B cell (primary cell): ENCODE measurements around the gene CLN5. TPM values are rescaled to one million over a fixed set of nuclear protein-coding genes. Genes with fewer than 3 reads are reported as not detected.

Source experiments
- ATAC-seq: fragments of 200-7000 bp; cut with Tn5 transposase; one replicate; pipeline ENCODE4 v1.10.0; 2021; ENCODE audit warnings: low read depth, mild to moderate bottlenecking, moderate number of reproducible peaks, moderate library complexity
- CTCF ChIA-PET: fragments of 350-600 bp; sonication (Branson Sonifier 250); formaldehyde crosslinking; loops from one replicate; lab custom pipeline; 2021; ENCODE audit warnings: antibody characterized with exemption, inconsistent platforms; lab: Charles Lee
- POLR2A ChIA-PET: fragments of 350-600 bp; sonication (Branson Sonifier 250); formaldehyde crosslinking; loops from one replicate; lab custom pipeline; 2021; ENCODE audit warnings: antibody characterized with exemption; lab: Charles Lee
- DNase-seq: peaks from one replicate; pipeline ENCODE4 v3.0.0; 2013
- H2AFZ ChIP-seq: 2 replicates; pipeline ENCODE4 v1.6.1; 2012; ENCODE audit warnings: mild to moderate bottlenecking, low read depth, low read length; ENCODE audit not compliant: insufficient read depth, poor library complexity, severe bottlenecking
- H3K27ac ChIP-seq, 2 donors: 1 replicate in 1 of 2; 2 replicates in 1 of 2; pipeline ENCODE4 v1.5.1; 2012 to 2013; ENCODE audit warnings: low read length in 2 of 2, mild to moderate bottlenecking in 2 of 2, moderate library complexity in 1 of 2
- H3K27me3 ChIP-seq, 4 experiments: fragments of 200-600 bp in 1 of 4; sonication (generic) in 1 of 4; replicated peaks in 1 of 4; 1 replicate in 2 of 4; 2 replicates in 2 of 4; pipeline versions ENCODE4 v1.6.1 to v1.7.0; 2013 to 2016; ENCODE audit warnings: low read length in 3 of 4, mild to moderate bottlenecking in 2 of 4, mixed read lengths in 1 of 4, moderate library complexity in 1 of 4; ENCODE audit not compliant: insufficient read depth in 4 of 4, control insufficient read depth in 3 of 4; ENCODE audit errors: control extremely low read depth in 1 of 4
- H3K36me3 ChIP-seq, 2 experiments: replicated peaks in 1 of 2; 1 replicate in 1 of 2; 2 replicates in 1 of 2; pipeline versions ENCODE4 v1.6.1 to v1.7.1; 2013; ENCODE audit warnings: low read length in 1 of 2; ENCODE audit not compliant: insufficient read depth in 2 of 2, control insufficient read depth in 1 of 2; ENCODE audit errors: control extremely low read depth in 1 of 2, extremely low read depth in 1 of 2
- H3K4me1 ChIP-seq, 2 donors: fragments of 200-600 bp in 1 of 2; sonication (generic) in 1 of 2; 1 replicate in 1 of 2; 2 replicates in 1 of 2; pipeline versions ENCODE4 v1.5.1 to v1.6.1; 2013 to 2017; ENCODE audit warnings: low read length in 2 of 2; ENCODE audit not compliant: control insufficient read depth in 2 of 2, insufficient read depth in 2 of 2
- H3K4me2 ChIP-seq: replicated peaks from 2 replicates; pipeline ENCODE3; 2012; ENCODE audit warnings: mild to moderate bottlenecking, low read depth, low read length; ENCODE audit not compliant: poor library complexity, severe bottlenecking
- H3K4me3 ChIP-seq, 5 experiments: fragments of 200-600 bp in 1 of 5; sonication (generic) in 1 of 5; 1 replicate in 3 of 5; 2 replicates in 2 of 5; pipeline versions ENCODE4 v1.5.1 to v1.7.0; 2011 to 2016; ENCODE audit warnings: low read length in 4 of 5, mild to moderate bottlenecking in 4 of 5, low read depth in 2 of 5, control low read depth in 1 of 5, moderate library complexity in 1 of 5; ENCODE audit not compliant: insufficient read depth in 1 of 5; ENCODE audit errors: control extremely low read depth in 1 of 5, extremely low read depth in 1 of 5
- H3K79me2 ChIP-seq: fragments of 200-600 bp; sonication (generic); one replicate; pipeline ENCODE4 v1.6.0; 2016; ENCODE audit warnings: low read length; ENCODE audit not compliant: control insufficient read depth, insufficient read depth
- H3K9ac ChIP-seq: fragments of 200-600 bp; sonication (generic); 2 replicates; pipeline ENCODE4 v1.6.1; 2017; ENCODE audit warnings: mild to moderate bottlenecking, low read length, moderate library complexity
- H3K9me3 ChIP-seq, 3 donors: one replicate each; pipeline versions ENCODE4 v1.6.1 to v1.7.1; 2013; ENCODE audit warnings: low read length in 2 of 3; ENCODE audit not compliant: control insufficient read depth in 2 of 3, insufficient read depth in 1 of 3; ENCODE audit errors: control extremely low read depth in 1 of 3
- H4K20me1 ChIP-seq: 2 replicates; pipeline ENCODE4 v1.6.0; 2012; ENCODE audit warnings: mild to moderate bottlenecking, low read length; ENCODE audit not compliant: insufficient read depth, control insufficient read depth, poor library complexity, severe bottlenecking
- H3K27ac Mint-ChIP-seq: one replicate; pipeline ENCODE4 v1.8.0; 2021; ENCODE audit warnings: mixed read lengths
- H3K27me3 Mint-ChIP-seq: one replicate; pipeline ENCODE4 v1.8.0; 2021; ENCODE audit warnings: mixed read lengths
- H3K4me1 Mint-ChIP-seq: one replicate; pipeline ENCODE4 v1.8.0; 2021; ENCODE audit warnings: mixed read lengths
- H3K4me3 Mint-ChIP-seq: one replicate; pipeline ENCODE4 v1.8.0; 2021; ENCODE audit warnings: mixed read lengths
- H3K9me3 Mint-ChIP-seq: one replicate; pipeline ENCODE4 v1.8.0; 2022; ENCODE audit warnings: mixed read lengths; ENCODE audit not compliant: insufficient read depth
- EZH2 ChIP-seq: IDR thresholded peaks from 2 replicates; pipeline ENCODE4 v1.6.1; 2012; ENCODE audit warnings: borderline replicate concordance, low read depth, mild to moderate bottlenecking, moderate library complexity, low read length; ENCODE audit not compliant: insufficient read depth, poor library complexity, severe bottlenecking
- WGBS: methylation state at CpG from one replicate; pipeline ENCODE4 v1.1.5; 2013; ENCODE audit warnings: missing lambda C conversion rate; ENCODE audit not compliant: insufficient coverage; 5-methylcytosine and 5-hydroxymethylcytosine counted together
- intact Hi-C: fragments of 100-400 bp; cut with micrococcal nuclease; formaldehyde crosslinking; loops from one replicate; pipeline ENCODE4 v1.10.0; 2022
- polyA plus RNA-seq: library from polyadenylated mRNA; depleted of rRNA; stranded (reverse); fragments of >200 nt; gene quantifications from 2 replicates; pipeline ENCODE4 v1.2.3, GENCODE V29; 2012
- total RNA-seq, 2 donors: library from RNA; stranded (reverse); fragments of 120-200 nt in 1 of 2; gene quantifications; 1 replicate in 1 of 2; 2 replicates in 1 of 2; pipeline versions ENCODE4 v1.2.3 to v1.2.4, GENCODE V29; 2013 to 2022
- TF ChIP-seq, protein P1 (sequence below): fragments of 200-600 bp; IDR thresholded peaks from one replicate; pipeline ENCODE4 v1.8.0; 2022; ENCODE audit warnings: antibody characterized with exemption, mild to moderate bottlenecking

Gene CLN5
- total and polyA plus RNA-seq, 2 donors (not counting 1 experiment from before 2014, with no cell fraction given) = 11.9 to 36.9 TPM

DNA sequence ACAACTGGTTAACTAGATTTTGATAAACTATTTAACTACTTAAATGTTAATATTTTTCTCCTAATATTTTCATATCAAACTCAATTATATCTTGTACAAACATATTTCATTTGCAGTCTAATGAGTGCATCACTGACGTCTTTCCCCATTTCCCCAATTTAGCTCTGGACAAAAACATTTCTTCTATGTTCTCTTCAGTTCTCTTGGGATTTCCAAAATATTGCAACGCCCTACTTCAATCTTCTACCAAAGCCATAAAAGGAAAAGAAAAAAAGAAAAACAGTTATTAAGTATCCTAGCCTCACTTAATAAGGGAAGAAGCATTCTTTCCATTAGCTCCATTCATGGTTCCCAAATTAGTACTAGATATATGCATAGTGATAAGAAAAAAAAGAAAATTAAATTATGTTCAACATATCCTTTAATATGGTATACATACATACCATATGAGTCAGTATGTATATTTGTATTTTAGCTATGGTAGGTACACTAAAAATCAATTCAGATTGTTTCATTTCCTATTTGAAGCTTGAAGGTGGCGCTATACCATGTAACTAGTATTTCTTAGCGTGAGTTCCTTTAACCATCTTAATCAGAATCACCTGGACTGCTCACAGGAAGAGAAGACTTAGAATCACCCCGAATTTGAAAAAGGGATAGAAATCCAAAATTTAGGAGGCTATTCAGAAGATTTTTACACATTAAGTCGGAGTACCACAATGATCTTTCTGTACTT lies 25.2 kb downstream of the CLN5 start:
- H3K36me3 ChIP-seq = peaks cover 2 to 64% of the 10 kb centered on the region in 2 experiments
- Mint-ChIP-seq H3K4me1 (peaks cover 40% of the 10 kb centered on the region), H3K27ac (no peak overlapping the region), H3K4me3 (no peak overlapping the region), H3K27me3 (no peaks in the 10 kb centered on the region), H3K9me3 (no peaks in the 10 kb centered on the region)
- peaks cover 6 to 20% of the 10 kb centered on the region in 2 donors for H3K4me1 ChIP-seq
- TF ChIP-seq, protein P1, sequence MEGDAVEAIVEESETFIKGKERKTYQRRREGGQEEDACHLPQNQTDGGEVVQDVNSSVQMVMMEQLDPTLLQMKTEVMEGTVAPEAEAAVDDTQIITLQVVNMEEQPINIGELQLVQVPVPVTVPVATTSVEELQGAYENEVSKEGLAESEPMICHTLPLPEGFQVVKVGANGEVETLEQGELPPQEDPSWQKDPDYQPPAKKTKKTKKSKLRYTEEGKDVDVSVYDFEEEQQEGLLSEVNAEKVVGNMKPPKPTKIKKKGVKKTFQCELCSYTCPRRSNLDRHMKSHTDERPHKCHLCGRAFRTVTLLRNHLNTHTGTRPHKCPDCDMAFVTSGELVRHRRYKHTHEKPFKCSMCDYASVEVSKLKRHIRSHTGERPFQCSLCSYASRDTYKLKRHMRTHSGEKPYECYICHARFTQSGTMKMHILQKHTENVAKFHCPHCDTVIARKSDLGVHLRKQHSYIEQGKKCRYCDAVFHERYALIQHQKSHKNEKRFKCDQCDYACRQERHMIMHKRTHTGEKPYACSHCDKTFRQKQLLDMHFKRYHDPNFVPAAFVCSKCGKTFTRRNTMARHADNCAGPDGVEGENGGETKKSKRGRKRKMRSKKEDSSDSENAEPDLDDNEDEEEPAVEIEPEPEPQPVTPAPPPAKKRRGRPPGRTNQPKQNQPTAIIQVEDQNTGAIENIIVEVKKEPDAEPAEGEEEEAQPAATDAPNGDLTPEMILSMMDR = no peak
- no peak for TF ChIP-seq EZH2
- no peak overlapping the region for H3K9ac ChIP-seq
- no peaks in the 10 kb centered on the region for H3K9me3 ChIP-seq
- H4K20me1 ChIP-seq = peaks cover 65% of the 10 kb centered on the region
- ATAC-seq (no peak), DNase-seq (no peak)
- WGBS = 100% methylated on average over 1 of the region's 6 CpGs
- no peak overlapping the region for H3K4me2 ChIP-seq
- peaks cover 92% of the 10 kb centered on the region for H3K79me2 ChIP-seq
- ChIA-PET CTCF (interaction anchor here (0.6 to 1.4 kb wide), 6 partner anchors 8 to 210 kb away, joined by 3 to 4 read pairs (median 4); no protein-coding TSS in a partner anchor), POLR2A (interaction anchor here (0.6 kb wide), 1 partner anchor 131 kb away, joined by 3 read pairs; no protein-coding TSS in a partner anchor)
- intact Hi-C loops = loop anchor here (5.0 kb wide), 1 partner anchor 45 kb away; no protein-coding TSS in a partner anchor
- H3K27ac ChIP-seq = no peak overlapping the region
- no peaks in the 10 kb centered on the region for H3K27me3 ChIP-seq
- no peak overlapping the region for H2AFZ ChIP-seq
- H3K4me3 ChIP-seq = no peak overlapping the region

DNA sequence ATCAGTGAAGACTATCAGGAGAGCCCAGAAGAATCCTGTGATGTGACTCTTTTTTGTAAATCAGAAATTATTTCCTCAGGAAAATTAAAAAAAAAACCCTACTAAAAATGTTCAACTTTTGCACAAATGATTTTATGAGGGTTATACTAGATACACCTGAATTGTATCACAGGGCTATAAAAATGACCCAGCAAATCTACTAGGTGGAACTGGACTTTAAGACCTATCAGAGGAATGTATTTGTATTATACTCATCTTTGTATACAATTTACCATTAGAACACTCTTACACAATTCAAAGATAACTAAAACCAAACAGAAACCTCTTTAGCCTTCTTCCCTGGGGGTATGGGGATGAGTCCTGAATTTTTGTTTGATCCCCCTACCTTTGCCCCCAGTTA lies 27.9 kb downstream of the CLN5 start:
- no peaks in the 10 kb centered on the region for H3K27me3 ChIP-seq
- no peak overlapping the region for H3K4me3 ChIP-seq
- H4K20me1 ChIP-seq = peaks cover 73% of the 10 kb centered on the region
- DNase-seq = no peak
- no peak for TF ChIP-seq EZH2
- TF ChIP-seq, protein P1 = no peak
- peaks cover 2 to 47% of the 10 kb centered on the region in 2 experiments for H3K36me3 ChIP-seq
- peak overlapping the region; percentile 9 for H3K4me2 ChIP-seq
- H3K27ac ChIP-seq = peak overlapping the region in 1 of 2 donors; percentile 28
- CTCF ChIA-PET = interaction anchor here (0.6 to 1.7 kb wide), 2 partner anchors 28 to 655 kb away, joined by 4 to 5 read pairs; partner anchors contain the start of gene CLN5
- peaks cover 21 to 45% of the 10 kb centered on the region in 2 donors for H3K4me1 ChIP-seq
- no peak overlapping the region for H2AFZ ChIP-seq
- H3K9ac ChIP-seq = no peak overlapping the region
- no peak for ATAC-seq
- Mint-ChIP-seq H3K27ac (no peak overlapping the region), H3K4me1 (peaks cover 53% of the 10 kb centered on the region), H3K27me3 (no peaks in the 10 kb centered on the region), H3K9me3 (no peaks in the 10 kb centered on the region), H3K4me3 (no peak overlapping the region)
- POLR2A ChIA-PET = no interaction called here
- intact Hi-C loops = loop anchor here (5.0 kb wide), 1 partner anchor 43 kb away; no protein-coding TSS in a partner anchor
- peaks cover 93% of the 10 kb centered on the region for H3K79me2 ChIP-seq
- no peaks in the 10 kb centered on the region for H3K9me3 ChIP-seq
